ENCODE data around the gene ODF2L.

The ODF2L gene

GRCh38 chr1:86317926-86318325, 78.2 kb downstream of the ODF2L start:
- DNase-seq: no peak

GRCh38 chr1:86305731-86306130, 90.4 kb downstream of the ODF2L start:
- DNase-seq: no peak

- DNase-seq: no peak
These were observed 93.0 kb downstream of the ODF2L start for GRCh38 chr1:86303041-86303690.

Measured in T-helper 1 cell (primary cell).